Upper lobe of right lung (tissue), 1 donor: ENCODE measurements around the gene TESMIN. TPM values are rescaled to one million over a fixed set of nuclear protein-coding genes. Genes with fewer than 3 reads are reported as not detected.

ENCODE experiments used
- ATAC-seq: fragments of 200-7000 bp; cut with Tn5 transposase; one replicate; pipeline ENCODE4 v1.9.1; 2020; ENCODE audit warnings: mild to moderate bottlenecking, moderate library complexity
- DNase-seq: peaks from one replicate; pipeline ENCODE4 v3.0.0-alpha.2; 2020
- H3K27ac ChIP-seq: fragments of 200-600 bp; one replicate; pipeline ENCODE4 v1.8.0; 2022
- H3K27me3 ChIP-seq: fragments of 200-600 bp; one replicate; pipeline ENCODE4 v1.8.0; 2022; ENCODE audit warnings: mild to moderate bottlenecking
- H3K36me3 ChIP-seq: fragments of 200-600 bp; one replicate; pipeline ENCODE4 v1.8.0; 2022
- H3K4me1 ChIP-seq: fragments of 200-600 bp; one replicate; pipeline ENCODE4 v1.8.0; 2022
- H3K4me3 ChIP-seq: fragments of 200-600 bp; one replicate; pipeline ENCODE4 v1.8.0; 2022; ENCODE audit warnings: mild to moderate bottlenecking
- H3K9me3 ChIP-seq: fragments of 200-600 bp; one replicate; pipeline ENCODE4 v1.8.0; 2022
- intact Hi-C: fragments of 100-400 bp; cut with DNase I; formaldehyde crosslinking; loops from one replicate; pipeline ENCODE4 v1.11.0; 2022
- total RNA-seq: library from RNA; stranded (reverse); fragmentation: NEBNext Ultra II Directional; extraction: Animal tissue kit (Norgen Biotek cat#: 25700); gene quantifications from one replicate; pipeline ENCODE4 v1.2.1, GENCODE V29; 2021
- TF ChIP-seq, protein P1 (sequence below): fragments of 200-600 bp; IDR thresholded peaks from one replicate; pipeline ENCODE4 v1.8.0; 2022; ENCODE audit warnings: antibody characterized with exemption
- donor health status: DM: no; HTN: yes; CAD: no; lungs with severe emphysema.

Gene TESMIN
- total RNA-seq, 1 donor from 2014 or later, result 0.81 TPM

DNA sequence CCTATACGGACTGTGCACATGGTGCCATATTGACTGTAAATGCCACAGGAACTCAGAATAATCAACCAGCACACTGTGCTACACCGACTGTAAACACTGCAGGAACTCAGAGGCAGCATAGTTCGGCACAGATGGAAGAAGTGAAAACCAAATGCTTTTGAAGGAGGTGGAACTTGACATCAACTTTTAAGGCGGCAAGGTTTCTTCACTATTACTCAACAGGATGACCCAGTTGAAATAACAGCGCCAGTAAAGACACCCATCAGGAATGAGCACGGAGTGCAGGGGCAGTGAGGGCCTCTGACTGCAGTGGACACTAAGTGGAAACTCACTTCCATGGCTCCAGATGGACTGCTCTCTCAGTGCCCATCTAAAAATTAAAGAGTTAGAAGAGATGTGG is 15.7 kb downstream of the TESMIN start:
- ATAC-seq, result peak; percentile 47

GRCh38 chr11:68735125-68735524 is 16.2 kb downstream of the TESMIN start:
- Histone ChIP-seq H3K4me3 (no peak overlapping the region), H3K27ac (no peak overlapping the region), H3K36me3 (no peaks in the 10 kb centered on the region), H3K27me3 (no peaks in the 10 kb centered on the region), H3K9me3 (no peaks in the 10 kb centered on the region), H3K4me1 (no peaks in the 10 kb centered on the region)
- TF ChIP-seq, protein P1, sequence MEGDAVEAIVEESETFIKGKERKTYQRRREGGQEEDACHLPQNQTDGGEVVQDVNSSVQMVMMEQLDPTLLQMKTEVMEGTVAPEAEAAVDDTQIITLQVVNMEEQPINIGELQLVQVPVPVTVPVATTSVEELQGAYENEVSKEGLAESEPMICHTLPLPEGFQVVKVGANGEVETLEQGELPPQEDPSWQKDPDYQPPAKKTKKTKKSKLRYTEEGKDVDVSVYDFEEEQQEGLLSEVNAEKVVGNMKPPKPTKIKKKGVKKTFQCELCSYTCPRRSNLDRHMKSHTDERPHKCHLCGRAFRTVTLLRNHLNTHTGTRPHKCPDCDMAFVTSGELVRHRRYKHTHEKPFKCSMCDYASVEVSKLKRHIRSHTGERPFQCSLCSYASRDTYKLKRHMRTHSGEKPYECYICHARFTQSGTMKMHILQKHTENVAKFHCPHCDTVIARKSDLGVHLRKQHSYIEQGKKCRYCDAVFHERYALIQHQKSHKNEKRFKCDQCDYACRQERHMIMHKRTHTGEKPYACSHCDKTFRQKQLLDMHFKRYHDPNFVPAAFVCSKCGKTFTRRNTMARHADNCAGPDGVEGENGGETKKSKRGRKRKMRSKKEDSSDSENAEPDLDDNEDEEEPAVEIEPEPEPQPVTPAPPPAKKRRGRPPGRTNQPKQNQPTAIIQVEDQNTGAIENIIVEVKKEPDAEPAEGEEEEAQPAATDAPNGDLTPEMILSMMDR, result no peak
- peak; percentile 39 for ATAC-seq
- intact Hi-C loops, result no loop called here
- no peak for DNase-seq

More for the DNA sequence above, 15.7 kb downstream of the TESMIN start:
- H3K4me1 ChIP-seq, result no peaks in the 10 kb centered on the region
- H3K27ac ChIP-seq, result no peak overlapping the region
- no peak for DNase-seq
- no peaks in the 10 kb centered on the region for H3K36me3 ChIP-seq
- H3K9me3 ChIP-seq, result no peaks in the 10 kb centered on the region
- TF ChIP-seq, protein P1, result no peak
- H3K27me3 ChIP-seq, result no peaks in the 10 kb centered on the region
- intact Hi-C loops, result no loop called here
- H3K4me3 ChIP-seq, result no peak overlapping the region

DNA sequence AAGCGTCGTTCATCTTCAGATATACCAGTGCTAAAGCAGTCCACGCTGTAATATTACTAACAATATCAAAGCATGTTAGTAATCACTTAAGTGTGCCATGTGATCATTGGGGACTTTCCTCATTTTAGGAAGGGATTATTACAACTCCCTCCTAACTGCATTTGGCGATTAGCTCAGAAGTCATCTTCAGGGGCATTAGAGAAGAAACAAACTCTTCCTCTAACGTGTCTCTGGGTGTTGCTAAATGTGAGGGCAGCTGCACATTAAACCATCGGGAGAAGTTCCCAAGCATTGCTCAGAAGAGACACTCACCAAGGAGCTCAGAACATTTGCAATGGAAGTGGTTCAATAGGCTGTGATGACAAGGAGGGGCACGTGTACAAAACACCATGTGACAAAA is 17.2 kb downstream of the TESMIN start:
- no peaks in the 10 kb centered on the region for H3K4me1 ChIP-seq
- H3K36me3 ChIP-seq, result no peaks in the 10 kb centered on the region
- intact Hi-C loops, result no loop called here
- no peaks in the 10 kb centered on the region for H3K27me3 ChIP-seq
- no peak overlapping the region for H3K27ac ChIP-seq
- ATAC-seq (no peak), DNase-seq (no peak)
- H3K9me3 ChIP-seq, result no peaks in the 10 kb centered on the region
- no peak overlapping the region for H3K4me3 ChIP-seq
- TF ChIP-seq, protein P1, result no peak

- Histone ChIP-seq H3K27ac (no peak overlapping the region), H3K9me3 (no peaks in the 10 kb centered on the region), H3K36me3 (no peaks in the 10 kb centered on the region), H3K4me3 (no peak overlapping the region), H3K4me1 (no peaks in the 10 kb centered on the region), H3K27me3 (no peaks in the 10 kb centered on the region)
- DNase-seq (no peak), ATAC-seq (no peak)
- intact Hi-C loops, result no loop called here
- TF ChIP-seq, protein P1, result no peak
These were observed 23.5 kb downstream of the TESMIN start for GRCh38 chr11:68727783-68728182.

DNA sequence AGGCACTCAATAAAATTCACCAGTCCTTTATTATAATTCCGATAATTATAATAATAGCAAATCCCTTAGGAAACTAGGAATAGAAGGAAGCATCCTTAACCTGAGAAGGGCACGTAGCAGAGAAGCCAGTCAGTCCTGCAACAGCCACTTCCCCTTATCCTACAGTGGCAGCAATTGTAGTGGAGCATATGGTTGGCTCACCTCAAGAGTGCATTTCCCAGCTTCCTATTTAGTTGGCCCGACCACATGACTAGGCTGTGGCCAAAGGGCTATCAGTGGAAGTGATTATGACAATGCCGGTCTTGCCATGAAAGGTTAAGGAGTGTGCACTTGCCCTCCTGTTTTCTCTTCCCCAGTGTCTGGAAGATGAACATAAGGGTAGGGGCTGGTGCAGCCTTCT is 27.0 kb downstream of the TESMIN start:
- peaks cover 6% of the 10 kb centered on the region for H3K9me3 ChIP-seq
- no peaks in the 10 kb centered on the region for H3K27me3 ChIP-seq
- no peaks in the 10 kb centered on the region for H3K4me1 ChIP-seq
- H3K27ac ChIP-seq, result no peak overlapping the region
- TF ChIP-seq, protein P1, result no peak
- ATAC-seq (peak; percentile 81), DNase-seq (no peak)
- H3K4me3 ChIP-seq, result no peak overlapping the region
- intact Hi-C loops, result no loop called here
- no peaks in the 10 kb centered on the region for H3K36me3 ChIP-seq

GRCh38 chr11:68722143-68722542 is 29.2 kb downstream of the TESMIN start:
- no peaks in the 10 kb centered on the region for H3K4me1 ChIP-seq
- ATAC-seq (no peak), DNase-seq (no peak)
- no peak overlapping the region for H3K27ac ChIP-seq
- no peaks in the 10 kb centered on the region for H3K36me3 ChIP-seq
- H3K9me3 ChIP-seq, result peaks cover 6% of the 10 kb centered on the region
- H3K4me3 ChIP-seq, result no peak overlapping the region
- intact Hi-C loops, result no loop called here
- TF ChIP-seq, protein P1, result no peak
- H3K27me3 ChIP-seq, result no peaks in the 10 kb centered on the region
